ENCODE measurements around the gene NPAS3.

Gene NPAS3

DNA sequence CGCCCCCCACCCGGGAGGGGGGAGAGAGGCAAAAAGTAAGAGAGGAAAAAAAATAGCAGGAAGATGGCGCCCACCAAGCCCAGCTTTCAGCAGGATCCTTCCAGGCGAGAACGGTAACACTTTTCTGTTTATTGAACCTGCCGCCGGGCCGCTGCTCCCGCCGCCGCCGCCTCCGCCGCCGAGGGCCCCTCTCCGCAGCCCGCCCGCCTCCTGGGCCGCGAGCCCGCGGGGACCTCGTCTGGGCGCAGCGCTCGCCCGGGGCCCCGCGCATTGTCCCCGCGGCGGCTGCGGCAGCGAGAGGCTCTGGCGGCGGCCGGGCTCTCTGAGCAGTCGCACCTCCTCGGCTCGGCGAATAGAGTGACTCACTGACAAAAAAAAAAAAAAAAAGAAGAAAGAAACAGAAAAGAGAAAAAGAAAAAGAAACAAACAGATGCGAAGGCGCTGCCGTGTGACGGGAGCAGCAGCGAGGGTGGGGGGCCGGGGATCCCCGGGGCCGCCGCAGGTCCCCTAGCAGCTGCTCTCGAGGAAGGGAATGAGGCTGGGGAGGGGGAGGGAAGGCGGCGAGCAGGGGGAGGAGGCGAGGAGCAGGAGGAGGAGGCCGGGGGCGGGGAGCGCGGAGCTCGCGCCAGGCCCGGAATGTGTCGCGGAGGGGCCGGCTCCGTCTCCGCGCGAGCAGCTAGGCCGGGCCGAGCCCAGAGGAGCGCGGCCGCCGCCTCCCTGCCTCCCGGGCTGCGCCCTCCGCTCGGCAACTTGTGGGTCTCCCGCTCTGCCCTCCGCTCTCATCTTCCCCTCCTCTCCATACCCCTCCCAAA is 781 bp downstream of the NPAS3 start:
- H3K4me3 ChIP-seq (ENCODE audit: low read length) = no peak overlapping the region
- no peak for DNase-seq (ENCODE audit: low read depth, low spot score)

DNA sequence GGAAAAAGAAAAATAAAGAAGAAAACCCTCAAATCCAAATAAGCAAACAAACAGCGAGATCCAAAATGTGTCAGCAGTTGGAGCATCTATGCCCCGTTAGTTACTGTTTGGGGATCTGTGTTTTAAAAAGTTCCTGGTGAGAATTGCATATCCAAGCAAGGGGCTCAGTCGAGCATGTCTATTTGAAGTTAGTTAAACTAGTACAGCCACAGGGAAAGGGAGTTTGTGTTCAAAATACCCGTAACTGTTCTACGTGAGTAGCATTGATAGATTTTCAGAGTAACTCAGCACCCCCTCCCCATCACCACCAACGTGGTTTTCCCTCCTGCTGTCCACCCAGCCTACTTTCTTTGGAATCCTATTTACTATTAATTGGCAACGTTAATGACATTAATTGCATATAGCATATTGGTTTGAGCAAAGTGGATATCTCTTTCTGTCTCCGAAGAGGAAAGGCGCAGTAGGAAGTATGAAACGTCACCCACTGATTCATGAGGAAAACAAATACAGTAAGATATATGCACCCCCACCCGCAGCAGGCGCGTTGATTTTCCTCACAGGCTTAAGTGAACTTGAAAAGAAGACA is 1.5 kb downstream of the NPAS3 start:
- H3K4me3 ChIP-seq (ENCODE audit: low read length) = no peak overlapping the region
- DNase-seq (ENCODE audit: low read depth, low spot score) = no peak

DNA sequence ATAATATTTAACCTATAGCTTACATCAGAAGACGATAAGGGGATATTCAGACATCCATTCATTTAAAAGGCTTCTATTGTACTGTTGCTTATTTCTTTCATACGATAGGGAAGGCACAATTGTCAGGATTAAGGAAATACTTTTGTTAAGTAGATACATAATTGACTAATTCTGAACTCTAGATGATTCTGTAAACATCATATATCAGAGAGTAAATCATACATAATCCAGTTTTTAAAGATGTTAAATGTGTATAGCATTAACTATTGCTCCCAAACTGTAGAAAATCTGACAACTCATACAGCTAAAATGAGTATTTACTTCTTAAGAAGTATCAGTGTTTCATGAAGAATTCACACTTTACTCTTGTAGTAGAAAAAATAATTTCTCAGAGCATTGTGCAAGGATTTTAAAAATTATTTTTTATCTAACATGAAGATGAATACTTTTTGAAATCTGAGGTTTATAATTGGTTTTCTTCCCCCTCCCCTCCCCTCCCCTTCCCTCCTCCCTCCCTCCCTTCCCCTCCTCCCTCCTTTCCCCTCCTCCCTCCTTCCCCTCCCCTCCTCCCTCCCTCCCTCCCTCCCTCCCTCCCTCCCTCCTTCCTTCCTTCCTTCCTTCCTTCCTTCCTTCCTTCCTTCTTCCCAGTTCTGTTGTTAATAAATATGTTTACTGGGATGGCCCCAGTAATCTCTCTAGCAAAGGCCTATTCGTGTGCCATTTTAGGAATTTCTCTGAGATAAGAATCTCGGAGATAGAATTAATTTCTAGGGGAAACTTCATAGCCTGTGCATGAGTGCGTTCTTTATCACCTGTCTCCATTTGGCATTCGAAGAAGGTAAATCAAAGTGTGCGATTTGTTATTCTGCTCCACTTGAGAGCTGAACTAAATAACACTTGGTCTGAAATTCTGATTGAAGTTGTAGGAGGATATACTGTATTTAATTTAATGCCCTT is 2.3 kb downstream of the NPAS3 start:
- H3K4me3 ChIP-seq (ENCODE audit: low read length) = no peak overlapping the region
- no peak for DNase-seq (ENCODE audit: low read depth, low spot score)

GRCh38 chr14:32941668-32942065 is 3.0 kb downstream of the NPAS3 start:
- no peak for DNase-seq (ENCODE audit: low read depth, low spot score)
- no peak overlapping the region for H3K4me3 ChIP-seq (ENCODE audit: low read length)

DNA sequence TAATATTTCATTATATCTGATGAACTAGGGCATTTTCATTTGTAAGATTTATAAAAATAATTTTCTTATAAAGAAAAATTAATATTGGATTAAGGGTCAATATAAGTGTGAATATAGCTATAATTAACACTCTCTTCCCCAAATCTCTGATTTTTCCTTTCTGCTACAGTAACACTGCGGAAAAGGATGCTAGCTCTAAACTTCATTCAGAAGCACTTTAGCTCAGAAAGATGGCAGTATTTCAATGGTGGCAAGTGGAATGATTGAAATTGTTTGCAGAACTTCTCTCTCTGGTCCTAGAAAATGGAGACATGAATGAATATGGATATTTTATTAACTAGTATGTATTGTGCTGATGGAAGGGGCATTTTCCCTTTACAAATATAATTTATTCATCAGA is 8.4 kb downstream of the NPAS3 start:
- DNase-seq (ENCODE audit: low read depth, low spot score) = no peak

GRCh38 chr14:32947792-32948191 is 9.1 kb downstream of the NPAS3 start:
- DNase-seq (ENCODE audit: low read depth, low spot score) = no peak
- no peak overlapping the region for H3K4me3 ChIP-seq (ENCODE audit: low read length)

More for the DNA sequence above, 8.4 kb downstream of the NPAS3 start:
- H3K4me3 ChIP-seq (ENCODE audit: low read length) = no peak overlapping the region

- no peak overlapping the region for H3K4me3 ChIP-seq (ENCODE audit: low read length)
- peak; percentile 41 for DNase-seq (ENCODE audit: low read depth, low spot score)
Measured at GRCh38 chr14:32950584-32950983, 11.9 kb downstream of the NPAS3 start.

- no peak for DNase-seq (ENCODE audit: low read depth, low spot score)
- H3K4me3 ChIP-seq (ENCODE audit: low read length) = no peak overlapping the region
Measured at GRCh38 chr14:32967421-32967820, 28.7 kb downstream of the NPAS3 start.

GRCh38 chr14:32968972-32969544 is 30.4 kb downstream of the NPAS3 start:
- DNase-seq (ENCODE audit: low read depth, low spot score) = no peak
- H3K4me3 ChIP-seq (ENCODE audit: low read length) = no peak overlapping the region

DNA sequence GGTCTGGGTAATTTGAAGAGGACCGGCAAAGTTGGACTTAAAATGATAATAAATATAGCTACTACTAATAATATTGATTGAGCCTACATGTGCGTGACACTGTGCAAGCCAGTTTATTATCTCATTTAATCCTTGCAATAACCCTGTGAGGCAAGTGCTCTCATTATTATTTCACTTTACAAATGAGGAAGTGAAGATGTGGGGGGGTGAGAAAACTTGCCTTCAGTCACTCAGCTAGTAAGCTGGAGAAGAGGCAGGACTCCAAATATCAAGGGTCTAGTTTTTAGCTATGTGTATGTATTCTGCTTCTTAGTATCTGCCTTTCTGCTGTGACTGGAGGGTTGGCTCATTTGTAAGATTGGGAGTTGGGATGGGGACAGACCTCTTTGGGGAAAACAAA is 39.2 kb downstream of the NPAS3 start:
- H3K4me3 ChIP-seq (ENCODE audit: low read length) = no peak overlapping the region
- DNase-seq (ENCODE audit: low read depth, low spot score) = no peak

DNA sequence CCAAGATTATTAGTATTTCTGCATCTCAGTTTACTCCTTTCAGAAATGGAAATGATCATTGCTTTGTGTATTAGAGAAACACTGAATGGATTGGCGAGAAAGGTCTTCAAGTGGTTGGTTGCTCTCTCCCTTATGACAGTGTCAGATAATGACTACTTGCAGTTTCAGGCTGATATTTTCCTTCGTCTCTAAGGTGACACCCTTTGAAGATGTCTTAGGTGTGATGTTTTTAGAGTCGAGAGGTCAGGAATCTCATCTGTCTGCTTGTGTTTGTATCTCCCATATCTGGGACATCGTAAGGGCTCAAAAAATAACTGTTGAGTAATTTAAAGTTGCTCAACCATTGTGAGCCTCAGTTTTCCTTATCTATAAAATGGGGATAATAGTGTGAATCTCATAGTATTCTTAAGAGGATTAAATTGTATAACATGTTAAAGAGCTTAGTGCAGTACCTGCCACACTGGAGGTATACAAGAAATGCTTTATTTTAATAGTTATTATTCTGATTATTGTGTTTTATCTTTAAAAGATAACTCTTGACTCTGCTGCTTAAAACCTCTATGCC is 40.1 kb downstream of the NPAS3 start:
- H3K4me3 ChIP-seq (ENCODE audit: low read length) = no peak overlapping the region
- no peak for DNase-seq (ENCODE audit: low read depth, low spot score)

DNA sequence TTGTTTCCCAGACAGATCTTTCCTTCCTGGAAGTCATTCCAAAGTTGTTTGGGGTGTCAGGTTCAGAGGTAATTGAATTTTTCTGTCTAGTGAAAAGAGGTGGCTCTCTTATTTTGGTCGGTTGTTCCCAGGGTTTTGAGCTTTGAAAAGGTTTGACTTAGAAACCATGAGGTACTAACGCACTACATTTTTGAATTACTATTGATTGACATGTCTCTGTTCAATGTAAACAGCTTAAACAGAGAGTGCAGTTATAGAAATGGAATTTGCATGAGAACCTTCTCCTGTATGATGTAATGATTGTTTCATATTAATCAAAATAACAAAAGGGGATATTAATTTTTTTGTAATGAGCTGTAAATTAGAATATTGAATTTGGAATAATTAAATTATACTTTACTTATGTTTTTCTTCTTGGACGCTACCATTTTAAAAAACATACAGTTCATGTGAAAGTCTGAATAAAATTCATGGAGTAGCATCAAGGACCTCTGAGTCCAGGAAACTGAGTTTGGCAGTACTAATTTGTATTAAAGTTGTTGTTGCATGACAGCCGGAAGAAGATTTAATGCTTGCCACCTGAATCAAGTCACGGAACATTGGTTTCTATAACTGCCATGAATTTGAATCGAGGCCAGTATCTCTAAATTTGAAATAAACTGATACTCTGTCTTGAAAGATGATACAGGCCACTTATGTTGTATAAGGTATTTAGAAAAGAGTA is 41.7 kb downstream of the NPAS3 start:
- no peak overlapping the region for H3K4me3 ChIP-seq (ENCODE audit: low read length)
- DNase-seq (ENCODE audit: low read depth, low spot score) = no peak

- DNase-seq (ENCODE audit: low read depth, low spot score) = no peak
- H3K4me3 ChIP-seq (ENCODE audit: low read length) = no peak overlapping the region
Measured at GRCh38 chr14:32980902-32981501, 42.3 kb downstream of the NPAS3 start.

DNA sequence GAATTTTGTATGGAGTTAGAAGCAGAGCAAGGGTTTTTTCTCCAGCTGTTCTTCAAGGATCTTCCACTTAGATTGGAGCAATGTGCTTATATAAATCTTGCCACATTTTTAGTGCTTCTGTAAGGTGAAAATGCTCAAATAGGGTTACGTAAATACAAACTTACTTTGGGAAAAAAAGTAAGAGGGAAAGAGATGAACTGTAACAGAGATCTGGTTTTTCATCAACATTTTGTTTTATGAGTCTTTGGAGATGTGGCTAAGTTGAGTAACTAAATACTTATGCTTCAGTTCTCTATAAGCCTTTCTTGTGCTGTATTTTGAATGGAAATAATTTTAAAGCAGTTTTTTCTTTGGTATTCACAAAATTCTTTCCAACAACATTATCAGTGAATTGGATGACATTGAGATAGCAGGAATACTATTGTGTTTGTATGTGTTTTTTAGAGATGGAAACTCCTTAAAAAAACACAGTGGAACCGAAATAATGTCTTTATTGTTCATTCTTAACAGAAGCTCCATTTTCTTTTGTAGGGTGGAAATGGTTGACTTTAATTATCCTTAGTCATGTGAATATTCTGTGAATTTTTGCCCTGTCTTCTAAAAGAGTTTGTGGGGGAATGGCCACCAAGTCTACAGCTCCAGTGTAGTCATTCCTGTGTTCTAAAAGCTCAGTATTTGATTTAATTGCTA is 45.7 kb downstream of the NPAS3 start:
- DNase-seq (ENCODE audit: low read depth, low spot score) = no peak
- no peak overlapping the region for H3K4me3 ChIP-seq (ENCODE audit: low read length)

DNA sequence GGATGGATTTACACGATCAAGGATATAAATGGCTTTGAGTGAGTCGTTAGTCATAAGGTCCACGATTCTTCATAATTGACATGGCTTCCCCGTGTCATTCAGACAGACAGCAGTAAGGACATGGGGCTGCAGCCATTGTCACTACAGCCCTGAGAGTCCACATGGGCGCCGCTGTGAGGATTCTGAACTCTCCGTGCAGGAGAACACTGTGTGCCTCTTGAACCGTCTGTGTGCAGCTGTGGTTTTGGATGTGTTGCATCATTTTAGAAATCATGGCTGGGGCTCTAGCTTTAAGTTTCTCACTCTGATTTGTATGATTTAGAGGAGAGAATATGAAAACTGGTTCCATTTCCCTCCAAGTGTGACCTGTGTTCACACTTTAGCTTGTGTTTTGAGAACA is 47.2 kb downstream of the NPAS3 start:
- DNase-seq (ENCODE audit: low read depth, low spot score) = no peak
- H3K4me3 ChIP-seq (ENCODE audit: low read length) = no peak overlapping the region

DNA sequence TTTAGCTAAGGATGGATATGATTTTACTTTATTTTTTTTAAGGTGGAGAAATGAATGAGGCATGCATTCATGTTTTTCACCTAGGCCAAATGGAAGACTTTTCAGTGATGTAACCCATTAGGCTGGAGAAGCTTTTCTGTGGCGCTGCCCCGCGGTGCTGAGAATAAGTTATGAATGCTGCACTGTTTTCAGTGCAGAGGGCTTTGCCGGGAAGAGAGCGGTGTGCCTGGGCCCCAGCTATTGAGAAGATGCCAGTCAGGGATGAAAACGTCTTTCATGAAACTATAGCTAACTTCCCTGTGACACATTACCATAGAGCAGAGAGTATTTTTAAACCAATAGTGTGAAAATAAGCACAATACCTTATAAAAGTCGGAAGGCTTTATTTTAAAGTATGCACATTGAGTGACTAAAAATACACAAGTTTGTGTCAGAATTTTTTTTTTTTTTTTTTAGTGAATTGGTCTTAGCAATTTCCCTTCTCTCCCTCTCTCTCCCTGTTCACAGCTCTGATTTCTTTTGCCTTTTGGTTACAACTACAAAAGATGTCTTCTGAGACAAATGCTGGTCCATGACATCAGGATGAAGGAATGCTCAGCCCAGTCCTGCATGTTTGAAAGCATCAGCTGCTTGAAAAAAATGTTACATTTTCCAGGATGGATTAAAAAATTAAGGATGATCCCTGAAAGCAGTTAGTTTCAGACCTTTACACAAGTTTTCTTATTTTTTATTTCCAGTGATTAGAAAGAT is 48.3 kb downstream of the NPAS3 start:
- H3K4me3 ChIP-seq (ENCODE audit: low read length) = no peak overlapping the region
- no peak for DNase-seq (ENCODE audit: low read depth, low spot score)

- no peak for DNase-seq (ENCODE audit: low read depth, low spot score)
- H3K4me3 ChIP-seq (ENCODE audit: low read length) = no peak overlapping the region
Measured at GRCh38 chr14:32991691-32992090, 53.0 kb downstream of the NPAS3 start.

Data from Jurkat, Clone E6-1 (cell line).